ENCODE measurements around the gene JMY. TPM values are rescaled to one million over a fixed set of nuclear protein-coding genes. Genes with fewer than 3 reads are reported as not detected.

The JMY gene
- total RNA-seq, 4 donors from 2014 or later, result 5.8 to 15.8 (median 8.9) TPM

- Histone ChIP-seq H3K27me3 (no peaks in the 10 kb centered on the region), H3K36me3 (no peaks in the 10 kb centered on the region), H3K9me3 (no peaks in the 10 kb centered on the region), H3K4me1 (no peaks in the 10 kb centered on the region), H3K4me3 (no peak overlapping the region), H3K27ac (no peak overlapping the region)
- WGBS, 2 donors, result 57 to 59% methylated on average over 3 of the region's 3 CpGs
- no peak for DNase-seq
- no peak for TF ChIP-seq CTCF (IDR thresholded peaks at IDR 0.05)
- intact Hi-C loops (cut with DNase I), result no loop called here
These were observed 30.0 kb upstream of the JMY start for GRCh38 chr5:79205965-79206364.

- intact Hi-C loops (cut with DNase I), result no loop called here
- Histone ChIP-seq H3K4me1 (no peaks in the 10 kb centered on the region), H3K9me3 (no peaks in the 10 kb centered on the region), H3K27me3 (no peaks in the 10 kb centered on the region), H3K4me3 (no peak overlapping the region), H3K36me3 (no peaks in the 10 kb centered on the region), H3K27ac (no peak overlapping the region)
- 95 to 97% methylated on average over 3 of the region's 3 CpGs for WGBS, 2 donors
- no peak for TF ChIP-seq POLR2A (IDR thresholded peaks at IDR 0.05)
- TF ChIP-seq CTCF (IDR thresholded peaks at IDR 0.05), result no peak
- DNase-seq, result no peak
These were observed 29.4 kb upstream of the JMY start for GRCh38 chr5:79206541-79206940.

GRCh38 chr5:79209505-79209904 is 26.4 kb upstream of the JMY start:
- Histone ChIP-seq H3K27me3 (no peaks in the 10 kb centered on the region), H3K4me1 (no peaks in the 10 kb centered on the region), H3K36me3 (no peaks in the 10 kb centered on the region), H3K4me3 (no peak overlapping the region), H3K9me3 (no peaks in the 10 kb centered on the region), H3K27ac (no peak overlapping the region)
- no peak for TF ChIP-seq POLR2A (IDR thresholded peaks at IDR 0.05)
- no peak for TF ChIP-seq CTCF (IDR thresholded peaks at IDR 0.05)
- no peak for DNase-seq
- intact Hi-C loops (cut with DNase I), result no loop called here

GRCh38 chr5:79224286-79224984 is 11.5 kb upstream of the JMY start:
- Histone ChIP-seq H3K36me3 (no peaks in the 10 kb centered on the region), H3K27me3 (no peaks in the 10 kb centered on the region), H3K4me3 (no peak overlapping the region), H3K27ac (no peak overlapping the region), H3K4me1 (no peaks in the 10 kb centered on the region), H3K9me3 (no peaks in the 10 kb centered on the region)
- intact Hi-C loops (cut with DNase I), result no loop called here
- 83% methylated on average over 4 of the region's 4 CpGs for WGBS, 2 donors
- no peak for DNase-seq
- TF ChIP-seq POLR2A (IDR thresholded peaks at IDR 0.05) (no peak), CTCF (IDR thresholded peaks at IDR 0.05) (no peak)

- no peak overlapping the region for H3K4me3 ChIP-seq
- no peaks in the 10 kb centered on the region for H3K9me3 ChIP-seq
- H3K27ac ChIP-seq, result no peak overlapping the region
- no peaks in the 10 kb centered on the region for H3K36me3 ChIP-seq
- DNase-seq, result no peak
- no peaks in the 10 kb centered on the region for H3K4me1 ChIP-seq
- TF ChIP-seq POLR2A (IDR thresholded peaks at IDR 0.05) (no peak), CTCF (IDR thresholded peaks at IDR 0.05) (no peak)
- intact Hi-C loops (cut with DNase I), result no loop called here
- no peaks in the 10 kb centered on the region for H3K27me3 ChIP-seq
- 52 to 73% methylated on average over 2 of the region's 2 CpGs for WGBS, 2 donors
These were observed 10.9 kb upstream of the JMY start for GRCh38 chr5:79225026-79225425.

Data from esophagus squamous epithelium (tissue), 5 donors.